ENCODE measurements around the gene MLLT6.
A peak's percentile ranks its signal among the peaks of the same experiment; 100 is the strongest.

Gene MLLT6

DNA sequence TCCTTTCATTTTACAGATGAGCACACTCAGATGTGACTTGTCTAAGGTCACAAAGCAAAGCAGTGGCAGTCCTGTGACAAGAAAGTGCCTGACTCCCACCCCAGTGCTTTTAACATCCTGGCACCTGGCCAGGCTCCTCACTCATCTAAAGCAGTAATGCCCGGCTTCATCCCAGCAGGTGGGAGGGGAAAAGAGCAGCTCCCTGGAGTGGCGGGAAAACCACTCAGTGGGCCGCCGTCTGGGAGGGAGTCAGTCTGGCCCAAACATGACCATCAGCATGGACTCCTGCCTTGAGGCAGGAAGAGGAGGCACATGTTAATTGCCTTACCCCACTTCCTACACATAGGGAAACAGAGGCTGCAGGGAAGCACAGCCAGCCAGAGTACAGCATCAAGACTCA, 40.5 kb downstream of the MLLT6 start:
- DNase-seq = peak; percentile 60

- DNase-seq = no peak
Measured at GRCh38 chr17:38746004-38746848, 41.2 kb downstream of the MLLT6 start.

DNA sequence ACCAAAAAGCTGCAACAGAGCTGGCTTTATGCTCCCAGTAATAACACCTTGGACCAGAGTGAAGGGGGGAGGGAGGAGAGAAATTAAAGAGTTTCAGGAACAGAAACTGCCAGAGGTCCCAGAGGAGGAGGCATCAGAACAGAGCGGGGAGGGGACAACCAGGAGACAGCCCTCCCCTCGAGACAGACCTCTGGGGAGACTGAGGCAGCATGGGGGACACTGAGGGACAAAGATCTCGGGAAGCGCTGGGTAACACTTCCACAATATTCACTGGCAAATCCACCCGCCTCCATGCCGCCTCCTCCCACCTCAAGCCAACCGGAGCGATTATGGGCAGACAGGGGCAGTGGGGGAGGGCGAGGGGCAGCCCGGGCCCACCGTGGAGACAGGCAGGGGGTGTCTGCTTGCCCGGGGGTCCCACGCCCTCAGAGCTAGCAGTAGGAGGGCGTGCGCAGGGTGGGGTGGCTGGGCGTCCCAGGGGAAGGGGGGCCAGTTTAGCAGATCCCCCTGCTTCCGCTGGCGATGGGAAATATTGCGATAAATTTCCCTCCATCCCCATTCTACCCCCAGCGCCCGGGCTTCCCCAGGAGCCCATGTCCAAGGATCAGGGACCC, 41.9 kb downstream of the MLLT6 start:
- DNase-seq = no peak

DNA sequence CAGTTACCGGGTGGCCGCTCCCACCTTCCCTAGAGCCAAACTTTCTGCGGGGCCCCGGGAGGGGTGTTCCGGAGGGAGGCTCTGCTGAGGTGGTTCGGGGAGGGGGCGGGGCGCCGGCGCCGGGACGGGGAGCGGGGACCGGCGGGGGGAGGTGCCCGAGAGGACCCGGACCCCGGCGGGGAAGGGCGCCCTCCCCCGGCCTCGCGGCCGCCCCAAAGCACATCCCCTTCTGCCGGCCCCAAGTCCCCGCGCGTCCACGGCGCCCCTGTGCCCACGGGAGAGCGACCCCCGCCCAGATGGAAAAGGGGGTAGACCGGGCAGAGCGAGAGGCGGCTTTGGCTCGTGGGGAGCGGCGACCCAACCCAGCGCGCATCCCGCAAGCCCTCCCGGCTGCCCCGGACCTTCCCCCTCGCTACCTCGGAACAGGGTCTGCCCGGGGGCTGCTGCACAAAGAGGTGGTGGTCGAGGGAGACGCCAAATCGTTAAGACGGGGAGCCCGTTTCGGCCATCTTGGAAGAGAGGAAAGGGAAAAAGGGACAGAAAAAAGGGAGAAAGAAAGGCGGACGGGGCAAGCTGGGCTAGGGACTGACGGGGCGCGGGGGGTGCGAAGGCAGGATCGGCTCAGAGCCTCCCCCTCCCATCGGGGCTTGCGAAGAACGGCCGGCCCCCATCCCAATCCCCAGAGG, 42.5 kb downstream of the MLLT6 start:
- DNase-seq = no peak

- DNase-seq = no peak
Measured at GRCh38 chr17:38748149-38748891, 43.2 kb downstream of the MLLT6 start, which contains the start of gene PCGF2. PCGF2 (minus strand) TSS chr17:38748336; CDS start chr17:38740402, 7,934 bp downstream.

- no peak for DNase-seq
Measured at GRCh38 chr17:38748892-38749222, 43.8 kb downstream of the MLLT6 start.

- no peak for DNase-seq
Measured at GRCh38 chr17:38749223-38750043, 44.4 kb downstream of the MLLT6 start.

DNA sequence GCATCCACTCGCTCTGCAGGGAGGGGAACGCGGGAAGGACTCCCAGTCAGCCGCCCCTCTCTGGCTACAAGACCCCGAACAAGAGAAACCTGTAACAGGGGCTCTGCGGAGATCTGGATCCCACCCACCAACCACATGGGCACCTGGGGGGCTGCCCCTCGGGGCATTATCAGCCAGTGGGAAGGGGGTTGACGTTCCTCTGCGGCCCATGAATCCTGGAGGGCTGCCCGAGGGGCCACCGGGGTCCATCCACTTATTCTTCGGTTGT, 44.9 kb downstream of the MLLT6 start:
- no peak for DNase-seq

DNA sequence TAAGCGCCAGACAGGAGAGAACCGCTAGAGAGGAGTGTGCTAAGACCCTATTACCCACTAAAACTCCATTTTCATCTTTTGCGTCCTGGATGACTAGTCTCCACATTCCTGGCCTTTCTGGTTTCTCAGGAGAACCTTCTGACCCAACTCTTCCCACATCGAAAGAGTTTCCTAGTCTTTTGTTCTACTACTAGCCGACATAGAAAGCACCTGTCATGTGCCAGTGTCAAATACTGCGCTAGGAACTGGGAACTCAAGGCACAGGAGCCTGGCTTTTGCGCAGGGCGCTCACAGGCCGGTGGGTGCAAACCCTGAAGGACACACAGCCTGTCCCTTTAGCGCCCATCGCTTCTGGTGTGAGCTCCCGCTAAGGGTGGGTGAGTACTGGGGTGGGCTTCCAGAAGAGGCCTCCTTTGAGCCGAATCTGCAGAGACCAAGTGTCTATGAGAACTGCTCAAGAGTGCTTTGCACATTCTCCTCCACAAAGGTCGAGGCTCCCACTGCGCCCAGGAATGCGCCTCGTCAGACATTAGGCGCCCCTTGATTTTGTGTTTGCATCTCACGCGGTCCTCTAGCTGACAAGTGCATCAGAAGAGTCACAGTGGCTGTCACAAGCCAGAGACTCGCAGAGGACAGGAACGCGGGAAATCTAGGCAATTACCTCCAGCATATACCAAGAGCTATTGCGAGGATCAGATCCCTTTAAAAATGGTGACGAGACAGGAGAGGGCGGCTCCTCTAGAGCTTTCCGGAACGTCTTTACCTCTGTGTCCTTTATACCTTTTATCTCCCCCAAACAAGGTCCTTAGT, 45.4 kb downstream of the MLLT6 start:
- no peak for DNase-seq

DNA sequence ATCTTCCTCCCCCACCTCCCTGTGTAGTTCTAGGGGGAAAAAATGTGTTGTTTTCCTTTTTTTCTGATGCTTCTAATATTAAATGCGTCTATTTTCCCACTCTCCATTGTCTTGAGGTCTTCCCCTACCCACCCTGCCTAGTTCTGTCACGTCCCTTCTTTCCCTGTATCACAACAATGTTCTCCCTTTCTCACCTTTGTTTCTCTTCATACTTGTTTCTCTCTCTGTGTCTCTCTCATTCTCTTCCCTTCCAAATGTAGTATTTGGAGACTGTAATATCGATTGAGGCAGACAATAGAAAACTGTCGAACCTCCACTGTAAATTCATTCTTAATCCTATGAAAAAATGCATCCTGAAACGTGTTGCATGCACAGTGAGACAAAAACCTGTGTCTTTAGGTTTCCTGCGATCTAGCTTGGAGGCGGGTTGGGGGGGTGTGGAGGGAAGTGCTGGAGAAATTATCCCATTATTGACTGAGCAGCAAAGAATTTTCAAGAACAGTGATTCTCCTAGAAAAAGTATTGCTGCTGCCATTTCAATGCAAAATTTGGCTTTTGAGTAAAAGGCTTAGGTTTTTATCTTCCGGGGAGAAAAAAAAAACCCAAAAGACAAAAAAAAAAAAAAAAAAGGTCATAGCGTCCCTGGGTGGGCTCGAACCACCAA, 46.2 kb downstream of the MLLT6 start:
- DNase-seq = no peak

GRCh38 chr17:38751808-38752307, 46.8 kb downstream of the MLLT6 start:
- peak; percentile 92 for DNase-seq

GRCh38 chr17:38752308-38753070, 47.4 kb downstream of the MLLT6 start, which contains the start of gene PSMB3:
PSMB3 (plus strand) TSS chr17:38752741; CDS start chr17:38752827, 86 bp downstream.
- DNase-seq = peak; percentile 98

DNA sequence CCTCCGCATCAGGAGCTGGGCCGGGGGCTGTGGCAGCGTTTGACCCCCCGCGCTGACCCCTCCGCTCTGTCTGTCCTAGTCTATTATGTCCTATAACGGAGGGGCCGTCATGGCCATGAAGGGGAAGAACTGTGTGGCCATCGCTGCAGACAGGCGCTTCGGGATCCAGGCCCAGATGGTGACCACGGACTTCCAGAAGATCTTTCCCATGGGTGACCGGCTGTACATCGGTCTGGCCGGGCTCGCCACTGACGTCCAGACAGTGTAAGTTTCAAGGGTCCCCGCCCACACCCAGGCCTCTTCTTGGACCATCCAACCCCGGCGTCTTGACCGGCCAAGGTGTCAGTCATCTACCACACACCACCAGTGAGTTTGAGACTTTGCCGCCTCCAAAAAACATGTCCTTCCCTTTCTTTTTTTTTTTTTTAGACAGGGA, 48.0 kb downstream of the MLLT6 start:
- no peak for DNase-seq

- DNase-seq = peak; percentile 69
Measured at GRCh38 chr17:38761612-38762011, 56.5 kb downstream of the MLLT6 start.

DNA sequence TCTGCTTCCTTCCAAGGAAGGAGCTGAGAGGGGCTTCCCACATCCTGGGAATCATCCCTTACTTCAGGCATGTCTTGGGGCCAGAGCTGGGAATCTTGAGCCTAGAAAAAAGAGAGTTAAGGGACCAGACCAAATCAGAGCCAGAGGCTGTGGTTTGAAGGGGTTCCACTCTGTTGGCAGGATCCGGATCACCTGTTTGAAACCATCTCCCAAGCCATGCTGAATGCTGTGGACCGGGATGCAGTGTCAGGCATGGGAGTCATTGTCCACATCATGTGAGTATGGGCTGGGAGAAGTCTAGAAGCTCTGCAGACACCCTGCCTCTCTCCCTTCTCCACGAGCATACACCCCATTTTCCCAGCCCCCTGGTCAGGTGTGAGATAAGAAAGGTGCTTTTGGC, 57.2 kb downstream of the MLLT6 start:
- no peak for DNase-seq

DNA sequence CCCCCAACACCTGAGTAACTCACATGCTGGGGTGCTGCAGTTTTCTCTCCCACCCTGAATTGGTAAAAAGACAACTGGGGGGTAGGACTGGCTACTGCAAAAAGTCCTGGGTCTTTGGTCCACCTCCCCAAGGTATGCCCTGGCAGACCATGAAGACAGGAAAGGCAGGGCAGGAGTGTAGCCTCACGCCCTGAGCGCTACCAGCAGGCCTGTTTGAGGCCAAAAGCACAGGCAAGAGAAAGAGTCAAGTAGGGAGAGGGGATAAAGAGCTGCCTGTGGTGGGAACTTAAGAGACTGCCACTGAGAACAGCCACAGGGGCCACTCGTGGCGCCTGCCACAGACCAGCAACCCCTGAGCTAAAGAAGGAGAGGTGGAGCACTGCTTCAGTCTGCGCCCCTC, 61.3 kb downstream of the MLLT6 start:
- no peak for DNase-seq

DNA sequence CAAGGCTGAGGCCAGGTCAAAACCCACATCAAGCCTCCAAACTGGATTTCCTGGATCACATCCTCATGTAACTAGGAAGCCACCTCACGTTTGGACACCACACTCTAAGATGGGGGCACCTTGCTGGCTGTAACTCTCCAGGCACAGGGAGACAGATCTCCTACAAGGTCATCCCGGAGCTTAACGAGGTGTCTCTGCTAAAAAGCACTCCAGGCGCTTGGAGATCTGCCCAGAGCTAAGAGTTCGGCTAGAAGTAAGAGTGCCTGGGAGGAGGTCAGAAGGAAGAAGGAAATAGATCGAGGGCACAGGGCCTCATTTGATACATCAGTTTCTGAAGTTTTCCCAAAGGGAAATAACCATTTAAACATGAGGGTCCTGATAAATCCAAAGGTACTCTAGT, 63.3 kb downstream of the MLLT6 start:
- no peak for DNase-seq

DNA sequence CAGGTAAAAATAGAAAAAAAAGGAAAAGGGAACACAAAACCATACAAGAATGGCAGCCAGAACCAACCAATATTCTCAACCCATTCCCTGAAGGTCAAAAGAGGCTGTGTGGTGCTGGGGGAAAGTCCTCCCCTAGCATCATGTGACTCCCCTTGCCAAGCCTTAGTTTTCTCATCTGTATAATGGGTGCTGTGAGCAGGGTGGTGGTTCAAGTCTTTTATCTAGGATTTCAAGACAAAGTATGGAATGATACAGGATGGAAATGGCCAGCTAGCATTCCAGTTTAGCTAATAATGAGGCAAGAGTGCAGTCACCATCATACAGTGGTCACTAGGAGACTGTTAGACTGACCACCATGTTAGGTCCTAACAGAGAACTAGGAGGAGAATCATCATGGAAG, 68.2 kb downstream of the MLLT6 start:
- DNase-seq = no peak

GRCh38 chr17:38777641-38778250, 72.7 kb downstream of the MLLT6 start:
- no peak for DNase-seq
